Stimulated activated CD4-positive, alpha-beta T cell treated with anti-CD3 and anti-CD28 coated beads, Interleukin-4, amount 100 ng/mL, for 48 hours (primary cell): ENCODE results near the gene TBL1X.
"Not testable (repeated sequence)": the region's sequence is repeated elsewhere in the genome, so short reads cannot be mapped to it uniquely, and the experiment has no call there.

Experiments
- DNase-seq, 2 donors: peaks; one replicate each; pipeline ENCODE4 v3.0.0-alpha.2; 2020; ENCODE audit warnings: low read depth in 2 of 2

TBL1X gene

GRCh38 chrX:9765072-9765736, 300.3 kb downstream of the TBL1X start:
- DNase-seq: no peak

GRCh38 chrX:9765737-9766097, 300.9 kb downstream of the TBL1X start, which contains the start of gene GPR143:
TSS of gene GPR143 (minus strand) at chrX:9765847. CDS start at chrX:9765817, 30 bp downstream.
- DNase-seq: no peak

DNA sequence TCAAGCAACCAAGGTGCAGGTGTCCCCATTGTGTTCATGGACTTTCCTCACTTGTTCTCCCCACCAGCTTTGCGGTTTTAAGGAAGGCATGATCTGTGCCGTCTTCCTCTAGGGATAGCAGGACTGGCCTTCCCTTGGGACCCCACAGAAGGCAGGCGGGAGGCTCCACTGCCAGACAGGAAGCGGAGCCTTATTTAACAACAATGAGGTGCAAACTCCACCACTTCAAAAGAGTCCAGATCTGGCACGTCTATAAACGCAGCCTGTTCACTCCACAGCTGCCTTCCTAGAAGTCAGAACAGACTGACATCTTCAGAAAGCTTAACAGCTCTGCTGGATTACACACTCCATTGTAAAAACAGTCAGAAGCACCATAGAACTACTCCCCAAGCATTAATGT, 302.5 kb downstream of the TBL1X start:
- no peak for DNase-seq

DNA sequence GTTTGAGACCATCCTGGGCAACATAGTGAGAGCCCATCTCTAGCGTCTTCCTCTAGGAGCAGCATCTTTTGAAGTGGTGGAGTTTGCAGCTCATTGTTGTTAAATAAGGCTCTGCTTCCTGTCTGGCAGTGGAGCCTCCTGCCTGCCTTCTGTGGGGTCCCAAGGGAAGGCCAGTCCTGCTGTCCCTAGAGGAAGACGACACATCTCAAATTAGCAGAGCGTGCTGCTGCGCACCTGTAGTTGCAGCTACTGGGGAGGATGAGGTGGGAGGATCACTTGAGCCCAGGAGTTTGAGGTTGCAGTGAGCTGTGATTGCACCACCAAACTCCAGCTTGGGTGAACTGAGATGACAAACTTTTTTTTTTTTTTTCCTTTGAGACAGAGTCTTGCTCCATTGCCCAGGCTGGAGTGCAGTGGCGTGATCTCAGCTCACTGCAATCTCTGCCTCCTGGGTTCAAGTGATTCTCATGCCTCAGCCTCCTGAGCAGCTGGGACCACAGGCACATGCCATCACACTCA, 303.5 kb downstream of the TBL1X start:
- not testable (repeated sequence) for DNase-seq

GRCh38 chrX:9770319-9770718, 305.5 kb downstream of the TBL1X start:
- no peak for DNase-seq

DNA sequence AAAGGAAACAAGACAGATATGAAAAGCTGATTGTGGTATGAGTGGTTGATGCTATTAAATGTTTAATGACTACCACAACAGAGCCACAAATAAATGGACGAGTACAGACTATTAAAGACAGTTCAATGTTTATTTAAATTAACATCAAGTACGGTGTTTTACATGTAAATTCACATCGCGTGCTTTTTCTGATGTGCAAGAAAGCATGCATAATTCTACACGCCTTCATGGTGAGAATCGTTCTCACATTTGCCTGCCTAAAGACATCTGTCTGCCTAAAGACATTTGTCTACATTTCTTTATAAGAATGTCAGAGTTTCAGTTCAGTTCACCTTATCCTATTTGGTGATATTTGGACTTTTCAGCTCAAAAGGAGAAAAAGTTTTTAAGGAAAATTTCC, 308.1 kb downstream of the TBL1X start:
- DNase-seq: no peak

DNA sequence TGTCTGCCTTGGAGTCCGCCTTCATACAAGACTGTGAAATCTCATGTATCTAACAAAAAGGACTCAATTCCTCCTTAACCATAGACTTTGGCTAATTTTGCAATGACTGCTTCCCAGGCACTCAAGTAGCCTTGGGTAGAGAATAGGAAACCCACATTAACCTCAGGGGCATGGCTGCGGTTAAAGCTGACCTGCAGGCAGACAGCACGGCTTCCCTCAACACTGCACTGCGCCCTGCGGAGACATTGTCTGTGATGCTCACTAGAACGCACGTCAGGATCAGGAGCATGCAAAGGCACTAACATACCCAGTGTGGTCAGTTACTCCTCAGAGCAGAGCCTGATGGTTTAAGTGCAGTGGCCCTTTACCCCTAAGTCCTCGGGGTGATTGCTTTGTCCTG, 311.1 kb downstream of the TBL1X start:
- no peak for DNase-seq

DNA sequence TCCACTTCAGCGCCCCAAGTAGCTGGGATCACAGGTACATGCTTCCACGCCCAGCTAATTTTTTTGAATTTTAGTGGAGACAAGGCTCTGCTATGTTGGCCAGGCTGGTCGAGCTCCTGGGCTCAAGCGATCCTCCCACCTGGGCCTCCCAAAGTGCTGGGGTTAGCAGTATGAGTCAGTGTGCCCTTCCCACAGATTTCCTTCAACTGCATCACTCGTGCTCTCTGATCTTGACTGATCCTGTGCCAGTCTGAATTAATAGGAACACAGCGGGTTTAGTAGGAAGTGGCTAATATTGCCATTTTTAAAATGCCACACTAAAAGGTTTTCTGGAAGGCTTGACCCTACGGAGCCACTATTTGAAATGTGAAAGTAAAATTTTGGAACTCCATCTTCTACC, 317.1 kb downstream of the TBL1X start:
- DNase-seq: no peak

GRCh38 chrX:9784332-9784731, 319.5 kb downstream of the TBL1X start:
- DNase-seq: no peak

DNA sequence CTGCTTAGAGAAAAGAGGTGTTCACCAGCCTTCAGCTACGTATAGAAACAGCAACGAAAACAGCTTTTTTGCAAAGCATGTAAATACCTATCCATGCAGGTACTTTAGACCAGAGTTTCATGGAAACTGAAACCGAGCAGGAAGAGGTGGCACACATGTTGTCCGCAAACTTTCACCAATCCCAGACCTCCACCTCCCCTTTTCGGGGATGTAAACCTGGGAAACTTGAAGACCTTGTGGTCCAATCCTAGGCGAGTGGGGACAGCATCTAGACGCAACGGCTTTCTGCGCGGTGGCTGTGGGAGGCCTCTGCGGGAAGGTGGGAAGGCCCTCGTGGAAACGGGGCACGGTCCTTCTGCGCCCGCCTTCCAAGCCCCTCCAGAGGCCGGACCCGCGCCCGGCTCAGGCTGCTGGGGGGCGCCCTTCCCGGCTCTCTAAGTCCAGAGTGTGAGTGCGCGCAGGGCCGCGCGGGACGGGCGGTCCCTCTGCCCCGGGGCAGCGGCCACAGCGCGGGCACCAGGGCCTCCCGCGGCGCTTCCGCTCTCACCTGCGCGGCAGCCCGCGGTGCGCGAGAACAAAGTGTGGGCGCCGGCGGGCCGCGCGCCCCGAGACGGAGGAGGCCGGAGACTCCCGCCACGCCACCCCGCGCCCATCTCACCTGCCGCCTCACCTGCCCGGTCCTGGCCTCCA, 320.5 kb downstream of the TBL1X start:
- no peak for DNase-seq

DNA sequence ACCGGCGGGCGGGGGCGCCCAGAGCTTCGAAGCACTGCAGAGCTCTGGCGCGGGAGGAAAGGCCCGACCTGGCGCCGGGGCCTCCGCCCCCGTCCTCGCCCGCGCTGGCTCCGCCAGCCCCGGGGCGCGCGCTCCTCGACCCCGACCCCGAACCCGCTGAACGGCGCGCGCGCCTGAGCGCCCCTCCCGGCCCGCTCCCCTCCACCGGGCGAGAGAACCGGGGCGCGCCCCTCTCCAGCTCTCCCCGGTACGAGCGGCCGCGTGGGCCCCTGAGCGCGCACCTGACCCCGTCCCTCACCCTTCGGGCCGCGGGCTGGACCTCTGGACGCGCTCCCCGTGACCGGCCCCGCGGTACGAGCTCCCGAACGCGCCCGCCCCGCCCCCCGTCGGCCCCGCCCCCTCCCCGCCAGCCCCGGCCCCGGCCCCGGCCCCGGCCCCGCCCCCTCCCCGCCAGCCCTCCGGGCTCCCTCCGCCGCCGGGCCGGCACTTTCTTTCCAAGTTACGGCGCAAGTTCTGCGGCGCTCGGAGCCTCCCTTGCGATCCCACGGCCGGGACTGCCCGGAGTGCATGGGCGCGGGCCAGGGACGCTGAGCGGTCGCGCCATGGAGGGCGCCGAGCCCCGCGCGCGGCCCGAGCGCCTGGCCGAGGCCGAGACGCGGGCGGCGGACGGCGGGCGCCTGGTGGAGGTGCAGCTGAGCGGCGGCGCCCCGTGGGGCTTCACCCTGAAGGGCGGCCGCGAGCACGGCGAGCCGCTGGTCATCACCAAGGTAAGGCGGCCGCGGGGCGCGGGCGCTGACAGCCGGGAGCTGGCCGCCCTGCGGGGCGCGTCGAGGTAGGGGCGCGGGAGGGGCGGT, 321.3 kb downstream of the TBL1X start, which contains the start of gene SHROOM2:
Gene SHROOM2 (plus strand): TSS at position 486 of the 854 bp plus-strand sequence. CDS start 117 bp downstream, at position 603.
- no peak for DNase-seq

GRCh38 chrX:9786798-9787635, 322.2 kb downstream of the TBL1X start:
- no peak for DNase-seq

- no peak for DNase-seq
These were observed 324.1 kb downstream of the TBL1X start for GRCh38 chrX:9788911-9789310.

GRCh38 chrX:9789555-9789954, 324.7 kb downstream of the TBL1X start:
- DNase-seq: no peak
